ENCODE measurements around the gene NT5C3B.
"Not testable (repeated sequence)": the region's sequence is repeated elsewhere in the genome, so short reads cannot be mapped to it uniquely, and the experiment has no call there.

NT5C3B gene

GRCh38 chr17:41781404-41782110 is 54.5 kb downstream of the NT5C3B start:
- no peak for DNase-seq

GRCh38 chr17:41779954-41780353 is 56.1 kb downstream of the NT5C3B start:
- DNase-seq, result no peak

GRCh38 chr17:41777574-41778188 is 58.4 kb downstream of the NT5C3B start:
- DNase-seq, result no peak

- DNase-seq, result no peak
Observed at GRCh38 chr17:41777157-41777573, 58.9 kb downstream of the NT5C3B start.

GRCh38 chr17:41776262-41776900 is 59.7 kb downstream of the NT5C3B start:
- not testable (repeated sequence) for DNase-seq

GRCh38 chr17:41775394-41776226 is 60.4 kb downstream of the NT5C3B start:
- no peak for DNase-seq

Measured in effector CD8-positive, alpha-beta T cell (primary cell).